Right lobe of liver (tissue), 6 donors: ENCODE measurements around the gene STX7. TPM values are rescaled to one million over a fixed set of nuclear protein-coding genes. Genes with fewer than 3 reads are reported as not detected.

Experiments
- ATAC-seq, 4 donors: fragments of 200-7000 bp; cut with Tn5 transposase; one replicate each; pipeline ENCODE4 v1.9.1; 2020; ENCODE audit warnings: mild to moderate bottlenecking in 4 of 4, moderate library complexity in 4 of 4
- DNase-seq, 3 donors: peaks; one replicate each; pipeline ENCODE4 v3.0.0-alpha.2; 2020
- H3K27ac ChIP-seq, 3 donors: fragments of 200-600 bp; one replicate each; pipeline ENCODE4 v1.8.0; 2022
- H3K27me3 ChIP-seq, 2 donors: fragments of 200-600 bp; one replicate each; pipeline ENCODE4 v1.8.0; 2022
- H3K36me3 ChIP-seq, 4 donors: fragments of 200-600 bp; sonication (generic) in 1 of 4; one replicate each; pipeline versions ENCODE4 v1.5.1 to v1.8.0; 2017 to 2022; ENCODE audit warnings: control low read depth in 1 of 4
- H3K4me1 ChIP-seq, 4 donors: fragments of 200-600 bp; sonication (generic) in 1 of 4; one replicate each; pipeline versions ENCODE4 v1.5.1 to v1.8.0; 2017 to 2022; ENCODE audit warnings: control low read depth in 1 of 4
- H3K4me3 ChIP-seq, 3 donors: fragments of 200-600 bp; one replicate each; pipeline ENCODE4 v1.8.0; 2022
- H3K9me3 ChIP-seq, 4 donors: fragments of 200-600 bp; sonication (generic) in 1 of 4; one replicate each; pipeline versions ENCODE4 v1.5.1 to v1.8.0; 2017 to 2022; ENCODE audit warnings: control low read depth in 1 of 4
- CTCF ChIP-seq, 4 donors: fragments of 200-600 bp in 3 of 4; fragments of 450-650 bp in 1 of 4; IDR thresholded peaks; one replicate each; pipeline versions ENCODE4 v1.5.1 to v1.8.0; 2016 to 2022; ENCODE audit warnings: antibody characterized with exemption in 4 of 4, mild to moderate bottlenecking in 2 of 4
- POLR2A ChIP-seq: fragments of 450-650 bp; IDR thresholded peaks from one replicate; pipeline ENCODE4 v1.6.1; 2017; ENCODE audit warnings: antibody characterized with exemption, mild to moderate bottlenecking
- WGBS: methylation state at CpG from one replicate; pipeline ENCODE4 v1.1.6; 2018; ENCODE audit warnings: low coverage, low lambda C conversion rate; ENCODE audit not compliant: insufficient coverage; ENCODE audit errors: missing lambda C conversion rate; 5-methylcytosine and 5-hydroxymethylcytosine counted together
- intact Hi-C, 2 donors: fragments of 100-400 bp; cut with DNase I; formaldehyde crosslinking; loops; one replicate each; pipeline versions ENCODE4 v1.11.2 to v1.14.1; 2022
- total RNA-seq, 6 experiments: library from RNA; depleted of rRNA in 2 of 6; stranded (reverse); fragments of >200 nt in 2 of 6; fragmentation: NEBNext Ultra II Directional in 3 of 6; extraction: Animal tissue kit (Norgen Biotek cat#: 25700) in 3 of 6; gene quantifications; one replicate each; pipeline versions ENCODE4 v1.1.0 to v1.2.4, GENCODE V29; 2016 to 2023
- donor health status: DM: no; HTN: yes; CAD: no.
- donor health status: DM: no; HTN: no; CAD: no.
- donor health status: DM: no; HTN: no; CAD: no.
- donor health status: DM: no; HTN: yes; CAD: no.
- donor health status: DM: no; HTN: yes; CAD: no.

Gene STX7
- total RNA-seq, 6 experiments from 2014 or later = 14.9 to 28.5 (median 17.0) TPM

GRCh38 chr6:132456700-132457143 is 56.2 kb downstream of the STX7 start:
- Histone ChIP-seq H3K9me3 (no peaks in the 10 kb centered on the region), H3K36me3 (peaks cover 0 to 33% (median 4%) of the 10 kb centered on the region in 4 donors), H3K4me3 (no peak overlapping the region), H3K4me1 (no peaks in the 10 kb centered on the region), H3K27me3 (no peaks in the 10 kb centered on the region), H3K27ac (no peak overlapping the region)
- intact Hi-C loops = no loop called here
- no peak for DNase-seq
- no peak for TF ChIP-seq CTCF (IDR thresholded peaks at IDR 0.05)
- no peak for TF ChIP-seq POLR2A
- ATAC-seq = peak in 2 of 4 donors; percentile 21 to 33
- WGBS = 72% methylated on average over 2 of the region's 4 CpGs

GRCh38 chr6:132446855-132447241 is 66.1 kb downstream of the STX7 start:
- Histone ChIP-seq H3K27ac (no peak overlapping the region), H3K27me3 (no peaks in the 10 kb centered on the region), H3K9me3 (peaks cover 0 to 6% (median 0%) of the 10 kb centered on the region in 4 donors), H3K4me1 (no peaks in the 10 kb centered on the region), H3K4me3 (no peak overlapping the region), H3K36me3 (no peaks in the 10 kb centered on the region)
- DNase-seq = no peak
- no peak for TF ChIP-seq POLR2A
- no peak for TF ChIP-seq CTCF (IDR thresholded peaks at IDR 0.05)
- intact Hi-C loops = no loop called here
- no peak for ATAC-seq
- 94% methylated on average over 5 of the region's 5 CpGs for WGBS

GRCh38 chr6:132446141-132446854 is 66.6 kb downstream of the STX7 start:
- no peak for DNase-seq
- H3K4me1 ChIP-seq = no peaks in the 10 kb centered on the region
- WGBS = 79% methylated on average over 4 of the region's 4 CpGs
- H3K27ac ChIP-seq = no peak overlapping the region
- intact Hi-C loops = no loop called here
- no peaks in the 10 kb centered on the region for H3K36me3 ChIP-seq
- H3K27me3 ChIP-seq = no peaks in the 10 kb centered on the region
- TF ChIP-seq POLR2A (no peak), CTCF (IDR thresholded peaks at IDR 0.05) (no peak)
- no peak for ATAC-seq
- H3K9me3 ChIP-seq = peaks cover 0 to 6% (median 0%) of the 10 kb centered on the region in 4 donors
- no peak overlapping the region for H3K4me3 ChIP-seq

- intact Hi-C loops = no loop called here
- Histone ChIP-seq H3K36me3 (no peaks in the 10 kb centered on the region), H3K4me3 (no peak overlapping the region), H3K27ac (no peak overlapping the region), H3K27me3 (no peaks in the 10 kb centered on the region), H3K9me3 (peaks cover 0 to 6% (median 0%) of the 10 kb centered on the region in 4 donors), H3K4me1 (no peaks in the 10 kb centered on the region)
- DNase-seq = no peak
- ATAC-seq = no peak
- 82% methylated on average over 3 of the region's 3 CpGs for WGBS
- no peak for TF ChIP-seq POLR2A
Observed at GRCh38 chr6:132445201-132445951, 67.5 kb downstream of the STX7 start.

- intact Hi-C loops = no loop called here
- Histone ChIP-seq H3K4me3 (no peak overlapping the region), H3K36me3 (no peaks in the 10 kb centered on the region), H3K9me3 (peaks cover 0 to 6% (median 0%) of the 10 kb centered on the region in 4 donors), H3K27ac (no peak overlapping the region), H3K4me1 (no peaks in the 10 kb centered on the region), H3K27me3 (no peaks in the 10 kb centered on the region)
- DNase-seq = no peak
- no peak for ATAC-seq
- no peak for TF ChIP-seq POLR2A
- TF ChIP-seq CTCF (IDR thresholded peaks at IDR 0.05) = no peak
Observed at GRCh38 chr6:132443206-132443605, 69.7 kb downstream of the STX7 start.
